Stimulated activated CD8-positive, alpha-beta memory T cell treated with anti-CD3 and anti-CD28 coated beads, Interleukin-7, amount 100 ng/mL, for 4 hours (primary cell): ENCODE measurements around the gene SLCO4A1.

Experiments
- DNase-seq, 2 donors: peaks; one replicate each; pipeline ENCODE4 v3.0.0-alpha.2; 2020; ENCODE audit warnings: low read depth in 2 of 2

Gene SLCO4A1

DNA sequence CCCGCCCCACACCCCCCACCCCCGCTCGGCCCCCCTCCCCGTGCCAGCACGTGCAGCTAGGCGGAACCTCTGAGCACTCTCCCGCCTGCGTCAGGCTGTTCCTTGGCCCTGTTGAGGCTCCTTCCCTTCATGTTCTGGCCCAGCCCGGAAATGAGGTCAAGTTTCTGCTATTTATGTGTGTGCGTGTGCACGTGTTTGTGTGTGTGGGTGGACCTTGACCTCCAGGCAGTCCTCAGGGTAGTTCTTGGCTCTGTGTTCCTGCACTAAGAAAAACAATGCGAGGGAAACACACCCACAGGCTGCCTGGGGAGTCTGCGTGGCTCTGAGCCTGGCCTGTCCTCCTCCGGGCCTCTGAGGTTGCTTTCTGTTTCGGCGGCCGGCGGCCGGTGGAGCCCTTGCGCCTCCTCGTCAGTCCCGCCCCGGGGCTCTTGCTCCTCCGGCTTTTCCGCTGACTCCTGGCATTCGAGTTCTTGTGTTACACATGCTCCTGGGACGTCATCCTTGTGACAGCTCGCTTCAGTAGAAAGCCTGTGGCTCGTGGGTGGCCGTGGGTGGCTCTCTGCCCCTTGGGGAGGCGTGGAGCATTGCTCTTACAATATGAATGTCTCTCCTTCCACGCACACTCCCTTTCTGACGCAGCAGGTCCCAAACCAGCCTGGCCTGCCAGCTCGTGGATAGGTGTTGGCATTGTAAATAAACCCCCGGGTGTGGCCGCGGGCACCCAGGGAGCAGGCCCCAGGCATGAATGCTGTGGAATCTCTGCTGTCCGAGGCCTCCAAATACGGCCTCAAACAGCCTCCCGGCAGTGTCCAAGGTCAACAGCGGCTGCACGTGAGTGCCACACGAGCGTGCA, 10.0 kb downstream of the SLCO4A1 start:
- DNase-seq, result peak; percentile 40 to 57

DNA sequence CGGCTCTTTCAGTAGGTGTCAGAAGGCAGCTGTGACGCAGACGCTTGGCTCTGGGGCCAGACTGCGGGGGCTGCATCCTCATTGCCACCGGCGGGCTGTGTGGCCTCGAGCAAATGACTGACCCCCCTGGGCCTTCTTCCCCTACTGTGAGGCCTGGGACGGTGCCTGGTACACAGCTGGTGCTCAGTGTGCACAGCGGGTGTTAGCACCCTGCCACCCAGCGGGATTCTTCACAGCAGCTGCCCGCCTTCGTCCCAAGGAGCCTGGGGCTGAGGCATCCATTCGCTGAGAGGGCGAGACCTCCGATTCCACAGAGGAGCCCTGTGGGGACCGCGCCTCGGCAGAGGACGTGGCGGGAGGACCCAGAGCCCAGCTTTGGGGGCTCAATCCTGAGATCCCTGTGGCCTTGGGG, 10.6 kb downstream of the SLCO4A1 start:
- DNase-seq, result no peak

DNA sequence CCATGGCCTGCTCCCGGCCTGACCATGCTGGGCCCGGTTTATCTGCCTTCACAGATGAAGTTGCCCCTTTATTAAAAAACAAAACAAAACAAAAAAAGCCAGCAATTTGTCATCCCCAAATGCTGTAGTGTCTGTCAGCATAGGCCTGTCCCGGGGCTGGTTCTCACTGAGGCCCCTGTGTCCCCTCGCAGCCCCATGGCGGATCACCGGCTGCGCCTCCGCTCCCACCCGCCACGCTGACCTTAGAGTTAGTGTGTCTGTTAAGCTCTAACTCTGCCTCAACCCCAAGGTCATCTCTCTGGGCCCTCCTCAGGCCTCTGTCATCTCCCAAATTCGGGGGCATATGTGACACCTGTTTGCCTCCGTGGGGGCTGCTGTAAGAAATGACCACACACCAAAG, 11.1 kb downstream of the SLCO4A1 start:
- DNase-seq, result no peak

DNA sequence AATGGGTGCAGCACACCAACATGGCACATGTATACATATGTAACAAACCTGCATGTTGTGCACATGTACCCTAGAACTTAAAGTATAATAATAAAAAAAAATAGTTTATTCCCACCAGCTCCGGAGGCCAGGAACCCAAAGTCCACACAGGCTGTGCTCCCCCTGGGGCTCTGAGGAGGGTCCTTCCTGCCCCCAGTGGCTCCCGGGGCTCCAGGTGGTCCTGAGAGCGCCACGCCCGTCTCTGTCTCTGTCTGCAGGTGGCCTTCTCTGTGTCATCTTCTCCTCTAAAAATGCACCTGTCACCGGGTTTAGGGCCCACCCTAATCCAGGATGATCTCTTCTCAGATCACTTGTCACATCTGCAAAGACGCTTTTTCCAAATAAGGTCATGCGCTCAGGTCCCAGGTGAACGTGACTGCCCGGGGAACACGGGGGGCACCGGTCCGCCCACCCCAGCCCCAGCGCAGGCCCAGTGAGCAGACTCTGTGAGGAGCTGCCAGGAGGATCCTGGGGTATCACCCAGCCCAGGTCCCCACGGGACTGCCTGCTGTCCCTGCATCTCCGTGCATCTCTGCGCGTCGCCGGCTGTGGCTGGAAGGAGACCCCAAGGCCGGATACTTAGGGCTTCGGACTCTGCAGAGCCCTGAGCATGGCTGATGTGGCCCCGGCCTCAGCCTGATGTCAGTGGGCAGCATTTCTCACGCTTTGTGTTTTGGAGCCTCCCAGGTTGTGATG, 11.8 kb downstream of the SLCO4A1 start:
- DNase-seq, result no peak

DNA sequence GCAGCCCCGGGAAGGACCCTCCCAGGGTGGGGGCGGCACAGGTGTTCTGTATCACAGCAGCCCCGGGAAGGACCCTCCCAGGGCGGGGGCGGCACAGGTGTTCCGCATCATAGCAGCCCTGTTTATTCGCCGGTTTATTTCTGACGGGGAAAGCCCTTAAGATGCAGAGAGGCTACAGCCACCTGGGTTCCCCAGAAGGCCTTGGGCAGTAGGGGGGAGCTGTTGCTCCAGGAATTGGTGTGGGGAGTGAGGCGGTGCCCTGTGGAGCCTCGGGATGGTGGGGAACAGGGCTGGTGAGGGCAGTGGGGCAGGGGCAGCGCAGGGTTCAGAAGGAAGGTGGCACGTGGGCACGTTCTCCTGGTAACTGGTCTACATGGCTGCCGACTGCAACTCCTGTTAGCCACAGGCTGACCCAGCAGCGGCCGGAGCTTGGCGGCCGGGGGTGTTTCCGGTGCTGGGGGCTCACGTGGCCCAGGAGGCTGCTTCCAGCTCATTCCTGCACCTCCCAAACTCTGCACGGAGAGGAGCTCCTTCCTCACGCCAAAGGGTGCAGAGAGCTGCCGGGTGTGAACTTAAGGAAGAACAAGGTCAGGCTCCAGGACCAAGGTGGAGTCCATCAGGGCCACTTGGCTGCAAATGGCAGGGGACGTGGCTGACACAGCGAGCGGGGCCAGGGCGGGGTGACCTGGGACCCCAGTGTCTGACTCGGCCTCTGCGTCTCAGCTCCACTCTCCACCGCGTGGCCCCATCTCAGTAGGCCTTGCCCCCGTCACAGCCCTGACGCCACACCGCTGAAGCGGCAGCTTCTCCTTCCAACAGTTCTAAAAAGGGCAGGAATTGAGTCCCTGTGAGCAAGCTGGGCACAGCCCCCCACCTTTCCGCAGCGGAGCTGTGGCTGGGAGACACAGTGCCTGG, 13.2 kb downstream of the SLCO4A1 start:
- no peak for DNase-seq

DNA sequence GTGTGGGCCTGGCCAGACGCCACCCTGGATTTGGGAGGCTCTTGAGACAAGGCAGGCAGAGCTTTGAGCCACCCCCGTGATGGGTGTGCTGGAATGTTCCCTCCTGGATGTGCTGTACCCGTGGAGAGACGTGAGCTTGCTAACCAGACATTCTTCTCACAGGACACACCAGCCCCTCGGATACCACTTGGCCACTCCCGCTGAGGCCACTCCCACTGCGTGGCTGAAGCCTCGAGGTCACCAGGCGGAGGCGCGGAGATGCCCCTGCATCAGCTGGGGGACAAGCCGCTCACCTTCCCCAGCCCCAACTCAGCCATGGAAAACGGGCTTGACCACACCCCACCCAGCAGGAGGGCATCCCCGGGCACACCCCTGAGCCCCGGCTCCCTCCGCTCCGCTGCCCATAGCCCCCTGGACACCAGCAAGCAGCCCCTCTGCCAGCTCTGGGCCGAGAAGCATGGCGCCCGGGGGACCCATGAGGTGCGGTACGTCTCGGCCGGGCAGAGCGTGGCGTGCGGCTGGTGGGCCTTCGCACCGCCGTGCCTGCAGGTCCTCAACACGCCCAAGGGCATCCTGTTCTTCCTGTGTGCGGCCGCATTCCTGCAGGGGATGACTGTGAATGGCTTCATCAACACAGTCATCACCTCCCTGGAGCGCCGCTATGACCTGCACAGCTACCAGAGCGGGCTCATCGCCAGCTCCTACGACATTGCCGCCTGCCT, 14.1 kb downstream of the SLCO4A1 start:
- DNase-seq, result no peak

DNA sequence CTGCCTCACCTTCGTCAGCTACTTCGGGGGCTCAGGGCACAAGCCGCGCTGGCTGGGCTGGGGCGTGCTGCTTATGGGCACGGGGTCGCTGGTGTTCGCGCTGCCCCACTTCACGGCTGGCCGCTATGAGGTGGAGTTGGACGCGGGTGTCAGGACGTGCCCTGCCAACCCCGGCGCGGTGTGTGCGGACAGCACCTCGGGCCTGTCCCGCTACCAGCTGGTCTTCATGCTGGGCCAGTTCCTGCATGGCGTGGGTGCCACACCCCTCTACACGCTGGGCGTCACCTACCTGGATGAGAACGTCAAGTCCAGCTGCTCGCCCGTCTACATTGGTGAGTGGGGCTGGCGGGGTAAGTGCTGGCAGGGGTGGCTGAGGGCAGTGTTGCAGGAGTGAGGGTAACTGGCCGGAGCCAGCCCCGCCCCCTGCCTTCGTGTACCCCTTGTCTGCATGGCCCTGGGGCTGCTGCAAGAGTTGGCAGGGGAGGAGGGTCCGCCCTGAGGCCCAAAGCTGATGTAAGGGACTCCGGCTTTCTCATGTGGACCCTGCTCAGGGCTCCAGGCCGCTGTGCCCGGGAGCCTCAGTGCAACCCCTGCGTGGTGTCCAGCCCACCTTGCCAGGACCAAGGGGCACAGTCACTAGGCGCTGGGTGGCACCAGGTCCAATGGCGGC, 14.8 kb downstream of the SLCO4A1 start:
- no peak for DNase-seq

DNA sequence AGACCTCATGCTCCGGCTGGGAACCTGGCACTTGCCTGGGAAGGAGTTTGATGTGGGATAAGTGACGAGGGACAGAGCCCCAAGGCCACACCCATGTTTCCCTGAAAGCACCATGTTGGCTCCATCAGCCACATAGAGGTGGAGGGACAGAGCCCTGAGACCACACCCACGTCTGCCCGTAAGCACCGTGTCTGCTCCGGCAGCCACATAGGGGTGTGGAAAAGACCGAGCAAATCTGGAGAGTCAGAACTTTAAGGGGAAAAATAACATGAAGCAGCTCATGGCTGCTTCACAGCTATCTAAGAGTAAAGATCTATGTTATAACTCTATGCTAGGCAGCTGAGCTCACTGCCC, 15.3 kb downstream of the SLCO4A1 start:
- no peak for DNase-seq

DNA sequence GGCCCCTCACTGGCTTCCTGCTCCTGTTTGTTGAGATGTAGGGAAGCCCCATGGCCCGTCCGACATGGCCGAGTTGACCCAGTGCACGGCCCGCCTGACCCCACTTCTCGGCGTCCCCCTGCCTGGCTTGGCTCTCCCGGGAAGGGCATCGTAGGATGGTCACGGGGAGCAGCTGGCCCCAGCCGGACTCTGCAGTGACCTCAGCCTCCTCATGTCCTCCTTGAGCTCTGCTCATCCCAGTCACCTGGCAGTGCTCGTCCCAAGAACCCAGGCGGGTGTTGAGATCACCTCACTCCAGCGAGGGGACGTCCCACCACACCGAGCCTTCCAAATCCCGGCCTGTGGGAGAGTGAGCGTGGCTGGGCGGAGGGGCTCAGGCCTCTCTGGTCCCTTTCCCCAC, 15.7 kb downstream of the SLCO4A1 start:
- DNase-seq, result no peak

DNA sequence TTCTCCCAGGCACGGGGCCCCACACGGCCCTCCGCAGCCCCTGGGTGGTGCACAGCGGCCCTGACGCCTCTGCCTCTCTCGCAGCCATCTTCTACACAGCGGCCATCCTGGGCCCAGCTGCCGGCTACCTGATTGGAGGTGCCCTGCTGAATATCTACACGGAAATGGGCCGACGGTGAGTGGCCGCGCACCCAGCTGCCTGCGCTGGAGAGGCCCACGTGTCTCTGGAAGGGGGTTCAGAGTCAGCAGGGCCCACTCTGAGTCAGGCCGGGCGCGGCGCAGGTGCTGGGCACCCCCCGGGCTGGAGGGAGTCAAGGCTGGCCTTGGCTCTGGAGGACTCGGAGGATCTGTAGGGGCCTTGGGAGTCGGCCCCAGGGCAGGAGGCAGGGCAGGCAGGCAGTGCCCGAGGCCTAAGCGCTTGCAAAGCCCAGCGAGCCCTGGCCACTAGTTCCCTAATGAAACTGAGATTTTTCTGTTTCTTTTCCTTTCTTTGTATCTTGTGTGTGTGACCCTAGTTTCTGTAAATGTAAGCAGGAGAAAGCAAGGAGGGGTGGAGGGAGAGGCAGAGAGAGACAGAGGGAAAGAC, 16.4 kb downstream of the SLCO4A1 start:
- no peak for DNase-seq

DNA sequence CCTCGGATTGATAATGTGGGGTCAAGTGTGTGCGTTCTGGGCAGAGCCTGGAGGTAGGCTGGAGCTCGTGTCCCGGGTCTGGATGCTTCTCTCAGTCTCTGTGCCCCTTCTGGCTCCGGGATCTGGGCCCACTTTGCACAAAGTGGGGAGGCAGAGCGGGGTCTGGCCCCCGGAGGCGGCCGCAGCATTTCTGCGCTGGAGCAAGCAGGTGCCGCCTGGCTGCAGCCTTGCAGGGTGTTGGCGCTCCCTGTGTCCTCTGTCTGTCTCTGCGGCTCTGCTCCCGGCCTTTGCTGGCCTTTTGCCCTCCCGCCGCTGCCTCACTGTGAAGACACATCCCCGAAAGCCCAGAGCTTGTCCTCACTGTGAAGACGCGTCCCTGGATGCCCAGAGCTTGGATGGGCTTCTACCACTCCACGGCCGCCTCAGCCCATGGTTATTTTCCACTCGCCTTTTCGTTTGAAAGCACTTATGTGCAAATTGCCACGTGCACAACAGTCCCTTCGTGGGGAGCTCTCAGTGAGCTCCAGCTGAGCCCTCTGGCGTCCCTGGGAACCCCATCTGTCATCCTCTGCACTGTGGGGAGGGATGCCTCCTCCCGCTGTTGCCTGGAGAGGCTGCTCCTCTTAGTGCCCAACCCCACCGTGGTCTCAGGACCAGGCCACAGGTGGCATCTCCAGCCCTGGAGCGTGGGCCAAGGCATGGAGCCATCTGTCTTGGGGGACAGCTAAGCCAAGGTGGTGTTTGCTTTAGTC, 17.4 kb downstream of the SLCO4A1 start:
- DNase-seq, result no peak

DNA sequence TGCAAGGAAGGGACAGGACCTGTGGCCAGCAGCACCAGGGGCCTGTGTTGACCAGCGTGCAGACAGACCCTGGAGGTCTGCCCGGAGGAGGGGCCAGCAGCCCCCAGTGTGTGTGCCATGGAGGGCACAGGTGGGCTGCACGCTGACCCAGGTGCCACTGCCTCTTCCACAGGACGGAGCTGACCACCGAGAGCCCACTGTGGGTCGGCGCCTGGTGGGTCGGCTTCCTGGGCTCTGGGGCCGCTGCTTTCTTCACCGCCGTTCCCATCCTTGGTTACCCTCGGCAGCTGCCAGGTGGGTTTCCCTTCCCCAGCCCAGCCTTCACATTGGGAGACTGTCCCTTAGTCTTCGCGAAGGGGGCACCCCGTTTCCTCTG, 17.9 kb downstream of the SLCO4A1 start:
- no peak for DNase-seq

DNA sequence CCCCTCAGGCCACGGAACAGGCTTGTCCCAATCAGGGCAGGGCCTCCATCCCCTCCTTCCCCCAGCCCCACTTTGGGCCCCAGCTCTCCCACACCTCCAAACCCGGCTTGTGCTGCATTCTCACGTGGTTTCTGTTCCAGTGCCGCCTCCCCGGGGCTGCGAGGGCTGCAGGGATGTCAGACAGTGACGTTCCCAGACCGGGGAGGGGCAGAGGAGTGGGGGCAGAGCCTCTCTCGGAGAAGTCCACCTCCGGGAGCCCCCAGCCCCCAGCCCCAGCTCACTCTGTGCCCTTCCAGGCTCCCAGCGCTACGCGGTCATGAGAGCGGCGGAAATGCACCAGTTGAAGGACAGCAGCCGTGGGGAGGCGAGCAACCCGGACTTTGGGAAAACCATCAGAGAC, 18.5 kb downstream of the SLCO4A1 start:
- no peak for DNase-seq

DNA sequence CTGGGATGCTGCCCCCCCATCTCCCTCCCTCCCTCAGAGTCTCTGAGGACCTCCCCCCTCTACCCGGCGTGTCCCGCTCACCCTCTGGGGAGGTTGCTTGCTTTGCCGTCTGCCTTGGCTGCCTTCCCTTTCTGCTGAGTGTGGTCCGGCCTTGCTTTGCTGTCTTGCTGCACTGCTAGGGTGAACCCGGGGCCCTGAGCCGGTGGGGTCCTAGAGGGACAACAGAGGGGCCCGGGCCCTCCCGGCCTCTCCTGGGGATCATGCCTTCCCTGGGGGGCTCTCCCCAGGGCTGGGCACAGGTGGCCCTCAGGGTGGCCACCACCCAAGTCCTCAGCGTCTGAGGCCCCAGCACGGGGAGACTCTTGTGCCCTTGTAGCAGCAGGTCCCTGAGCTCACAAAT, 19.3 kb downstream of the SLCO4A1 start:
- no peak for DNase-seq

DNA sequence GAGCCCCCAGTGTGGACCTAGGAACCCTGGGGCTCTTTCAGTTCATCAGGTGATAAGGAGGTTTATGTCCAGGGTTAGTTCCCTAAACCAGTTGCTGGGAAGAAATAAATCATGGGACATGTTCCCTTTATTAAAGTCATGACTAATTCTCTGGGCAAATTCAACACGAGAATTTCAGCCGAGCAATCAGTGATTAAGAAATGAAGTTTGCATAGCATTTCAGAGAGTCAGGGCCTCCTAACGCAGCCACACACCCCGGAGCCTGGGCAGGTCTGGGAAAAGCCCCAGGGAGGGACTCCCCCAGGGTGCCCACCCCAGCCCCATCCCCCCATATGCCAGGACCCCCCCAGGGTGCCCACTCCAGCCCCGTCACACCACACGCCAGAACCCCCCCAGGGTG, 20.1 kb downstream of the SLCO4A1 start:
- DNase-seq, result no peak

DNA sequence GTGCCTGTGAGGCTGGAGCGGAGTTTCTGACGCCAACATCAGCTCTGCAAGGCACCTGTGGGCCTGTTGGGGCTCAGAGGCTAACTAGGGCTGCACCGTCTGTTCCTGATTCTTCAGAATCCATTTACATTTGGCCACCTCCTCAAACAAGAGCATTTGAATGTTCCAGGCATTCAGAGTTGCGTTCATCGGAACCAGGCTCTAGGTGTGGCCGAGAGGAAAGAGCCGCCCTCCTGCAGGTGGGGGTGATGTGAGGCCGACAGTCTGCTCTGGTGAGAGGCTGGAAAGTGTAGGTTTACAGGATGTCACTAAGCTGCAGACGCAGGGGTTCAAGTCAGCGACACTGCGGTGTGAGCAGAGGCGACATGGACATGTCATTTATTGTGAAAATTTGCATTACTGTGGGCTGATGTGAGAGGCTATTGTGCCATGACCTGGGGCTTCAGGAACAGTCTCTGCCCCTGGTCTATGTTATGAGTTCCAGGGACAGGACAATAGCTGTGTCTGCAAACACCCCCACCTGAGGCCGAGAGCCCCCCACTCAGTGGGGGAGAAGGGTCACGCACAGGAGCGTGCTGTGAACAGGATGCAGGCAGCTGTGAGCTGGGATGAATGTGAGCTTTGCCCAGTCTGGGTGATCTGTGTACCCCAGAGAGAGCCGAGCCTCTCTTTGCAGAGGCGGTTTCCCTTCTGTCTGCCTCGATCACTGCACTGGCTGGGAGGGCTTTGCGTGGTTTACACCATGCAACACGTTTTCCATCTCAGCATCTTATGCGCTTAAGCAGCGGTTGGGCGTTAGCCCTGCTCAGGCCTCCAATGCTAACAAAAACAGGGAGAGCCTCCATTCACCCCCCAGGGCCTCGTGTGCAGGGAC, 21.1 kb downstream of the SLCO4A1 start:
- no peak for DNase-seq

DNA sequence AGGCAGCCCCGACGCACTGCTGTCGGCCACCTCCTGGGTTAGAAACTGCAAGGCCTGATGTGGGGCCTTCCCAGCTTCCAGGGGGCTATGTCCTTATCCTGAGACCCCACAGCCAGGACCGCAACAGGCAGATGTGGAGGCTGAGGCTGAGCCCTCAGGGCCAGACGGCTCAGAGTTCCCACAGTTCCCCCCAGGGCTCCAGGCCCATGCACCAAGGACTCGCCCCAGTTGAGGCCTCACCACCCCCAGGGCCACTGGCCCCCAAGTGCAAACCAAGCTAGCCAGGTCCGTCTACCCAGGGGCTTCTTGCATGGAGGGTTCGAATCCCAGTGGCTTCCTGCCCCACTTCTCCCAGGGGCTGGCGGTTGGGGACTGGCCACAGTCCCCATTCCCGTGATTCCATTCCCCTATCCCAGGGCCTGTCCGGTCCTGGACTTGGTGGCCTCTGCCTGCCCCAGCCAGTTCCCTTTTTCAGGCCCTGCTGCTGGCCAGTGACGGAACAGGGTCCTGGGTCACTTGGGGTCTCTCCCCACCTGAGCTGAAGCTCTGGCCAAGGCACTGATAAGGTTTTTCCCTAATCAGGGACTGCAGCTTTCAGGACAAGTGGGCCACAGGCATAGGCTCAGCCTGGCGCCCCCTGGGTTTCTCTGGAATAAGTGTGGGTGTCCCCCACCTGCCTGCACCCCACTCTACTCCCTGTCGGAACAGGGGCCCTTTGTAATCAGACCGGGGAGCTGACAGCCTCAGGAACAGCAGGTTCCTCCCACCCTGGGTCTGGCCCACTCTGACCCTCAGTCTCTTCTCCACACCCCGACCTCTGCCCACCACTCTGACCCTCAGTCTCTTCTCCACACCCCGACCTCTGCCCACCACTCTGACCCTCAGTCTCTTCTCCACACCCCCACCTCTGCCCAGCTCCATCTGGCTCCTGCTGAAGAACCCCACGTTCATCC, 22.0 kb downstream of the SLCO4A1 start:
- no peak for DNase-seq
